Stimulated activated CD4-positive, alpha-beta T cell treated with anti-CD3 and anti-CD28 coated beads, Interleukin-12 subunit alpha, Interleukin-12 subunit beta, amount 100 ng/mL, for 48 hours (primary cell): Measurements from ENCODE around the gene DDX31.
A peak's percentile ranks its signal among the peaks of the same experiment; 100 is the strongest.
"Not testable (repeated sequence)": the region's sequence is repeated elsewhere in the genome, so short reads cannot be mapped to it uniquely, and the experiment has no call there.

Experiments used
- DNase-seq, 3 donors: peaks; one replicate each; pipeline ENCODE4 v3.0.0-alpha.2; 2020; ENCODE audit warnings: low read depth in 2 of 3, low spot score in 1 of 3

Gene DDX31

DNA sequence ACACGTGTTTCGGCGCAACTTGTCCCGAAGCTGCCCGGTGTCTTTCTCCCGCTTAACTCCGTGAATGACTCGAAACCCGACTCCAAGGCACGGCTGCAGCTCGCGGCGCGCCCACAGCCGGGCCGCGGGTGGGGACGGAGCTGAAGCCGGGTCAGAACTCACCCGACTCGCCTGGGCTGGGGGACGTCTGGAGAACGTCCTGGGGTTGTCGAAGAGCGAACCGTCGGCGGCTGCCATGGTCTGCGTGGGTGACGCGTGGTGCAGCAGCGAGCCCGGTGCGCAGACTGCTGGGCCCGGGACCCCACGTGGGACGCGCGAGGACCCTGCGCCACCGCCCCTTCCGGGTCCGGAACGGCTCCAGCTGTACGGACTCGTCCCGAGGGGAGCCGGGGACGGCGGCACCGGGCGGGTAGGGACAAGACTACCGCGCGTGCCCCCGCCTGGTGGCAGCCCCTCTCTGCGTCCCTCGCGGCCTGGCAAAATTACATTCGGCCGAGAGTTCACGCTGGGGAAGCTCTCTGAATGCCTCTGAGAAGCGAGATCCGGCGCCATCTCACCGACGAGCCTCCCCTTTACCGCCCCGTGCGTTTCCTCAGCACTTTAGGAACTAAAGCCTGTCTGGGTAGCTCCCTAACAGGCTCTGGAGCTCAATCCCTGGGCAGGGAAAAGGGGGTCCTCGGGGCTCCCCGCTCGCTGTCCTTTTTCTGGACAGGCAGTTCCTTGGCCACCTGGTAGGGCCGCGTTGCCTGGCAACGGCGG, at the start of gene DDX31:
DDX31 (minus strand) TSS at position 286 of the 759 bp plus-strand sequence; CDS start at position 237, 49 bp downstream.
- peak; percentile 79 to 81 (median 81) for DNase-seq

DNA sequence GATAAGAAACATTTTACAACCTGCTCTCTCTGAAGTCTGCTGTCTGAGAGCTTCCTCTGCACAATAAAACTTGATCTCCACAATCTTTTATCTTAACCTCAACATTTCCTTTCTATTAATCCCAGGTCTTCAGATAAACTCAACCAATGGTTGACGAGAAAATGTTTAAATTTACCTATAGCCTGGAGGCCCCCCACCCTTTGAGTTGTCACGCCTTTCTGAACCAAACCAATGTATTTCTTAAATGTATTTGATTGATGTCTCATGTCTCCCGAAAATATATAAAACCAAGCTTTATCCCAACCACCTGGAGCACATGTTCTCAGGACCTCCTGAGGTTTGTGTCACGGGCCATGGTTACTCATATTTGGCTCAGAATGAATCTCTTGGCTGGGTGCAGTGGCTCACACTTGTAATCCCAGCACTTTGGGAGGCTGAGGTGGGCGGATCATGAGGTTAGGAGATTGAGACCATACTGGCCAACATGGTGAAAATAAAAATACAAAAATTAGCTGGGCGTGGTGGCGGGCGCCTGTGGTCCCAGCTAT, 48.7 kb upstream of the DDX31 start:
- DNase-seq, result not testable (repeated sequence)

DNA sequence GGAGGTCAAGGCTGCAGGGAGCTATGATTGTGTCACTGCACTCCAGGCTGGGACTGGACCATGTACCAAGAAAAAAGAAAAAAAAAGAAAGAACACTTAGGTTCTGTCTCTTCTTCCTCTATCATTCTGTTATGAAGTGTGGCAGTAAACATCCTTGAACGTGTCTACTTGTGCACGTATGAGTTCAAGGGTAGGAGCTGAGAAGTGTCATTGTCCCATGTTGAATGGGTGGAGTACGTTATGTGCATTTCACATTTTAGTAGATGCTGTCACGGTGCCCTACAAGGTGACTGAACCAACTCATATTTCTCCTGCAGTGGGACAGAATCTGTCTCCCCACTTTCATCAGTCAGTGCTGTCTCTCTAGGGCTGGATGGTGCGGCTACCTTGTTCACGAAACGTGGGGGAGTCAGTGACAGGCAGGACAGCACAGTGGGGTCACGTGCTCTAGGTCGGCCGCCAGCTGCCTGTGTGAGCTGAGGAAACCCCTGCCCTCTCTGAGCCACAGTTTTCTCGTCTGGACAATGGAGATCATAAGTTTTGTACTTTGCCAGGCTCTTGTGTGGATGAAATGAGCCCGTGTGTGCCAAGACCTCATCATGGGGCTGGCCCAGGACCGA, 47.7 kb upstream of the DDX31 start:
- DNase-seq, result no peak

DNA sequence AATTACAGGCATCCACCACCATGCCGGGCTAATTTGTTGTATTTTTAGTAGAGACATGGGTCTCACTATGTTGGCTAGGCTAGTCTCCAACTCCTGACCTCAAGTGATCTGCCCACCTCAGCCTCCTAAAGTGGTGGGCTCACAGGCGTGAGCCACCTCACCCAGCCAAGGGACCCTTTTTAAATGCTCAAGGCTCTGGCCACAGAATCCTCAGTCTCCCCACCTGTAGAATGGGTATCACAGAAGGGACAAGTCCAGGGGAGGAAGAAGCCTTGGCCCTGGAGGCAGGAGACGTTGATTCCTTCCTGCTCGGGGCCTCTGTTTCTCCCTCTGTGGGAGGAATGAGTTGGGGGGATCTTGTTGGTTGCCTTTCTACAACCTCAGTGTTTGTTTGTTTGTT, 46.2 kb upstream of the DDX31 start:
- no peak for DNase-seq

DNA sequence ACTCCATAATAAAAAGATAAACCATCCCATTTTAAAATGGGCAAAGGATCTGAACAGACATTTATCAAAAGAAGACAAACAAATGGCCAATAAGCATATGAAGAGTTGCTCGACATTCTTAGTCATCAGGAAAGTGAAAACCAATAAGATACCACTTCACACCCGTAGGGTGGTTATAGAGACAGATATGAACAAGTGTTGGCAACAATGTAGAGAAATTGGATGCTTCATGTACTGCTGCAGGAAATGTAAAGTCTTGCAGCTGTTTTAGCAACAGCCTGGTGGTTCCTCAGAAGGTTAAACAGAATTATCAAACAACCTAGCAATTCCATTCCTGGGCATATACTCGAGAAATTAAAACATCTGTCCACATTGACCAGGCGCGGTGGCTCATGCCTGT, 43.0 kb upstream of the DDX31 start:
- DNase-seq, result no peak

DNA sequence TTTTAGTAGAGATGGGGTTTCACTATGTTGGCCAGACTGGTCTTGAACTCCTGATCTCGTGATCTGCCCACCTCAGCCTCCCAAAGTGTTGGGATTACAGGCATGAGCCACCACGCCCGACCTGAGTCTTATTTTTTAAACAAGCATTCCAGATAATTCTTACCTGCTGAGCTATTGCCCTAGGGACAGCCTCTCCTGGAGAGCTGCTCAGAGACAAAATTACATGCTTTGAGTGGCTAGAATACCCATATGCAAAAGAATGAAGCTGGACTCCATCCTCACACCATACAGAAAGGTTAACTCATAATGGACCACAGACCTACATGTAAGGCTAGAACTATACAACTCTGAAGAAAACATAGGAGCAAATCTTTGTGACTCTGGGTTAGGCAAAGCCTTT, 42.1 kb upstream of the DDX31 start:
- no peak for DNase-seq

DNA sequence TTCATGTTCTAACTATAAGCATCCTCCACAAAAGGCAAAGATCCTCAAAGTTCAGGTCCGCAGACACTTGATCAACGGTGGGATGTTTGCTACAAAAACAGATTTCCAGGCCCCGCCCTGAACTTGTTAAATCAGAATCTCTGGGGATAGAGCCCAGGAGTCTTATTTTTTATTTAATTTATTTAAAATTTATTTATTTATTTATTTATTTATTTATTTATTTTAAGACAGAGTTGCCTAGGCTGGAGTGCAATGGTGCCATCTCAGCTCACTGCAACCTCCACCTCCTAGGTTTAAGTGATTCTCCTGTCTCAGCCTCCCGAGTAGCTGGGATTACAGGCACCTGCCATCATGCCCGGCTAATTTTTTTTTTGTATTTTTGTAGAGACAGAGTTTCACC, 41.4 kb upstream of the DDX31 start:
- DNase-seq, result not testable (repeated sequence)

DNA sequence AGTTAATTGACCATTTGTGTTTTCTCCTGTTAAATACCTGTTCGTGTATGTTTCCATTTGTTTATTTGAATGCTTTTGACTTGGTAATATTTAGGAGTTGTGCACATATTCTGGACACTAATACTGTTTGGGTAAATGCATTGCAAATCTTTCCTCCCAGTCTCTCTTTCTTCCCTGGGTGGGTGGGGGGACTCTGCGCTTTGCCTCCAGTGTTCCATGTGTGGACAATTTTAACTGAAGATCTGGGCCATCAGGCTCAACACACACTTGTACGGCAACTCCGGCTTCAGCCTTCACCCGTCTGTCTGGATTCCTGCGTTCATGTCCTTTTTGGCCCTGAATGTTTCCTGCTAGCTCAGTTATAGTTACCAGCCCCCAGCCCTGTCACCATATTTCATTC, 40.5 kb upstream of the DDX31 start:
- no peak for DNase-seq

DNA sequence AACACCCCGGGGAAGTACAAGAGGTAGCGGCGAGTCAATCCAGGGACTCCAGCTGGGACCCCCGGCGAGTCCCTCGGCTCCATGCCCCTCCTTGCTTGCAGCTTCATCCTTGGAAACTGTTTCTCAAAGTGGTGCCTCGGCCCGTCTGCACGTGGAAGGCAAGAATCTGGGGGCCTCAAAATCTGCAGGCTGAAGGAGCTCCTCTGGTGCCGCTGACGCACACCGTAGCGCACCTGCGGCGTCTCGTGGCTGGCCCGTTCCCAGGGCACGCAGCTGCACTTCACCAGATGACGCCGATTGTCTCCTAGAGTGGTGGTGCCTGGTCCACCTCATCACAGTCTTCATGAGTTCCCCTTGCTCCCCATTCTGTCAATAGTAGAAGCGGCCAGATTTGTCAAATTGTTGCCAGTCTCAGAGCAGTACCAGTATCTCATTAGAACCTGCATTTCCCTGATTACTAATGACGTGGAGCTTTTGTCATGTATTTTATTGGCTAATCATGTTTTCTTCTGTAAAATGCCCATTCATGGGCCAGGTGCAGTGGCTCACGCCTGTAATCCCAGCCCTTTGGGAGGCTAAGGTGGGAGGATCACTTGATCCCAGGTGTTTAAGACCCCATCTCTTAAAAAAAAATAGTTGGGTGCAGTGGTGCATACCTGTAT, 39.1 kb upstream of the DDX31 start:
- no peak for DNase-seq

DNA sequence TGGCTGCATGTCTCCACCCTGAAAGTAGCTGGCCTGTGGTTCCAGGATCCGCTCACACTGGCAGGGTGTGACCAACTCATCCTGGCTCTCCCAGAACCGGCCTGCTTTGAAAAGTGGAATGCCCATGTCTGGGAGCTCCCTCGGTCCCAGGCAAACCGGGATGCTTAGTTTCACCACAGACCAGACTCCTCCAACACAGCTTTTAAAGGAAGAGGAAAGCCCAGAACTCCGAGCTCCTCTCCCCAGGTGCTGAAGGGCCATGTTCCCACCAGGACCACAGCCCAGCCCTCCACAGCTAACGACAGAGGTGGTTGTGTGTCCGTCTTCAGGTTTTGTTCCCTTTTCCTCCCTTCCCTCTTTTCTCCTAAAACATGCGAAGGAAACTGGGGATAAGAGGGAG, 38.5 kb upstream of the DDX31 start:
- no peak for DNase-seq

DNA sequence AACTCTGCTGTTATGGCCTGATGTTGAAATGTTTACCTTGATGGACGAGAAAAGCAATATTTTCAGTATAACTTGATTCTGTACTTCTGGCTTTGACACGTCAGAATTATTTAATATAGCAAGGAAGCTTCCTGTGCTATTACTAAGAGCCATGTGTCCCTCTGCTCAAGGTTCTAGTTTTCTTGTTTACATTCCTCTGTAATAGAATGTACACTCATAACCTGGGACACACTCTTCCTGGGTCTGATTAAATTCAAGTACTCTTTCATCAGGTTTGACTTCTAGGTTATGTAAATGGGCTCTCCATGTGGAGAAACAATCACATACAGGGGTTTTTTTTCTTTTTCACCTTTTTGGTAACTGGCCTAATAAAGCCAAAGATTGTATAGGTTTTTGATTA, 33.6 kb upstream of the DDX31 start:
- DNase-seq, result no peak

DNA sequence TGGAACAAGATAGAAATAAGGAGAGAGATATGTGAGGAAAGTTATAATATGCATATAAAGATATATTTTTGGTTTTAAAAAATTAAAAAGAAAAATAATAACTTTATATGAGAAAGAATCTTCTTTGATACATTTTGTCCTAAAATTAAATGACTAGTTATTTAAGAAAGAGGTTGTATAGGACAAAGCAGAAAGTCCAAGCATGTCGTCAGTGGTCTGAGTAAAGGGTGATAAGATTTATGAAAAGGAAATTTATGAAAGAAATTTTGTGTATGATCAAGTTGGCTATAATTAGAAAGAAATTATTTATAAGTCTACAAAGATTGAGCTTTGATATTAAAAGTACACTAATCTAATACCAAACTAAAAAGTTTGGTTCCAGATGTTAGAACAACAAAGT, 32.5 kb upstream of the DDX31 start:
- no peak for DNase-seq

DNA sequence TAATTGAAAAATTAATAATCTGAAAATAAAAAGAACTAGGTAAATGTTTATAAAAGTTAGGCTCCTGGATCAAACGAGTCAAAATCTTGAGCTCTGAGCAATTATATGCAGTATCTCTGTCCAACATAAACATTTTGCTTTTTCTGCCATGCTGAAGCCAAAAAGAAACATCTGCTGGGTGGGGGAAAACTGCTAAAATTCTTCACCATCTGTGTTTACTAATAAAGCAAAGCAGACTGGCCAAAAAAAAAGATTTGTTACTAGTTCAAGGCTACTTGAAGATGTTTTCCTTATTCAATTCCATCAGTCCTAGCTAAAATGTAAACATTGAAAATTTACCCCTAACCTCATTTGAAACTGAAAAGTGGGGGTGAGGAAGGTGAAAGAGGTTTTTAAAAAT, 30.2 kb upstream of the DDX31 start:
- DNase-seq, result no peak

DNA sequence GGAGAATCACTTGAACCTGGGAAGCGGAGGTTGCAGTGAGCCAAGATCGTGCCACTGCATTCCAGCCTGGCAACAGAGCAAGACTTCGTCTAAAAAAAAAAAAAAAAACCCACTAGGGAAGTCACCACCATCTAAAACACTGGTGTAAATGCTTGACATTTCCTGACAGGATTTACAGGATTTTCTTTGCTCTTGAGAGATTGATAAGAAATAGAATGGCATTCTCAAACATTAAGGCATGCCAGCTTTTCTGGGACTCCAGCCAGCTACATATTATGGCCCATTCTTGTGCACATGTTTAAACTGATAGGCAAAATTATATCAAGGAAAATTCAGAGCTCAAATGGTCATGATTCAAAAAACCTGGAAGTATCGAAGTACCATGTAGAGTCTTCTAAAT, 29.2 kb upstream of the DDX31 start:
- DNase-seq, result no peak

DNA sequence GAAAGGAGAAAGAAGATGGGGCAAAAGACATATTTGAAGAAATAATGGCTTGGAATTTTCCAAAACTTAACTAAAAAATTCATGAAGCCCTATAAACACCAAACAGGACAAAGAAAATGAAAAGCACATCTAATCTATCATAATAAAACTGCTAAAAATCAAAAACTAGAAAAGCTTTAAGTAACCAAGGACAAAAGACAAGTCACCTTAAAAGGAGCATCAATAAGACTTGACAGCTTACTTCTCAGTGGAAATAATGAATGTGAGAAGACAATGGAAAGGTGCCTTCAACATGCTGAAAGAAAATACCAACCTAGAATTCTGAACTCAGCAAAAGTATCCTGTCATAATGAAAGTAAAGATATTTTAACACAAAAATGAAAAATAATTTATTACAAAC, 27.4 kb upstream of the DDX31 start:
- DNase-seq, result no peak

DNA sequence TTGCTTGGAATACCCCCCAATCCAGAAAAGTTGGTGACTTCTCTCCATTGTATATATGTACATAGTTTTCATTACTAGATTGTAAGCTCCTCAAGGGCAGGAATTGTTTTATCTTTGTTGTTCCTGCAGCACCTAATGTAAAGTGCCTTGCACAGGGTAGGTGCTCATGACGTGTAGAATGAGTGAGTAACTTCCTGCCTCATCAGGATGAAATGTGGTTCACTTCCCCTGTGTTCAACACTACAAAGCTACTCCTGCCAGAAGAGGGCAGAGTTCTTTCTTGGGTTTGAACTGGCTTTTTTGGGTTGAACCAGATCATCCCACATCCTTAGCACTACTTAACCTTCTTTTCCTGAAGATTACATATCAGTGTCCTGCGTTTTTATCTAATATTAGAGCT, 24.4 kb upstream of the DDX31 start:
- no peak for DNase-seq

DNA sequence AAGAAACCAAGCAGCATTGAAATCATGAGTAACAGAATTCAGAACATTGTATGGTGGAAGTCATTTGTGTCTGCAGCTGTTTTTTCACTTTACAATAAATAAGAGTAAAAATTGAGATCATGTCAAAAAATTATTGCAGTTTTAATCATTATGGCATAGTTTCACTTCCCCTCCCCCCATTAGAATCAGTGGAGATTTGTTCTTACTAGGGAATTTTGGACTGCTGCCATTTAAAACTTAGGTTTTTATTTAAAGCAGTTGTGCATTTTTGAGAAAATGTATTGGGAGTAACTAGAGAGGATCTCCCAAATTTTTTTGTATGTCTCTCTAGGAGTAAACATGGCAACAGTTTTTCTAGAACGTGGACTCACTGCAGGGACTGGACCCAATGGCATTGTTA, 20.9 kb upstream of the DDX31 start:
- DNase-seq, result no peak

DNA sequence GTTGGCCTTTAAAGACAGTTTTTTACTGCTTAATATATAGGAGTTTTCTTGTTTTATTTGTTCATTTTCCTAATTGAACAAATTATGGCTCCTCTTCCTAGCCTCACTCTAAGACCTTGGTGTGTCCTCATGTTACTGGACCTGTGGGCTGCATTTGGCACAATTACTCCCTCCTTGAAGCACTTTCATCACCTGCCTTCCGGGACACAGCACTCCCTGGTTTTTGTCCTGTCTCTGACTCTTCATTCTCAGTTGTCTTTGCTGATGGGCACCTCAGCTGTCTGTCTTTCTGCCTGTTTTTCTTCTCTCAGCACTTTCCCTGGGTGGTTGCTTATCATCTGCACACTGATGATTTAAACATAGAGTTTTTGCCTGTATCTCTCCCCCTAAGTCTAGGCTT, 14.1 kb upstream of the DDX31 start:
- no peak for DNase-seq

DNA sequence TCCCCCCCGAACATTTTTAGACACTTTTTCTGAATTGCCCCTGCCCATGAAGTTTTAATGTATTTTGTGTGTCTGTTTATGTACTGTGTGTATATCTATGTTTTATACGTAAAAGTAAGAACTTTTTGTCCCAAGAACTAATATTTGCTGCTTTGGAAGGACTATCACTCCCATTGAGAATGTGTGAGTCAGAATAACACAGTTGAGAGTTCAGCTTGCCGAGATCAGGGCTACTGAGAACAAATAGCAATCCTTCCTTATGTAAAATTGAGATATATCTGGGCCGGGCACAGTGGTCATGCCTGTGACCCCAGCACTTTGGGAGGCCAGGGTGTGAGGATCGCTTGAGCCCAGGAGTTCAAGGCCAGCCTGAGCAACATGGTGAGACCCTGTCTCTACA, 11.8 kb upstream of the DDX31 start:
- no peak for DNase-seq

DNA sequence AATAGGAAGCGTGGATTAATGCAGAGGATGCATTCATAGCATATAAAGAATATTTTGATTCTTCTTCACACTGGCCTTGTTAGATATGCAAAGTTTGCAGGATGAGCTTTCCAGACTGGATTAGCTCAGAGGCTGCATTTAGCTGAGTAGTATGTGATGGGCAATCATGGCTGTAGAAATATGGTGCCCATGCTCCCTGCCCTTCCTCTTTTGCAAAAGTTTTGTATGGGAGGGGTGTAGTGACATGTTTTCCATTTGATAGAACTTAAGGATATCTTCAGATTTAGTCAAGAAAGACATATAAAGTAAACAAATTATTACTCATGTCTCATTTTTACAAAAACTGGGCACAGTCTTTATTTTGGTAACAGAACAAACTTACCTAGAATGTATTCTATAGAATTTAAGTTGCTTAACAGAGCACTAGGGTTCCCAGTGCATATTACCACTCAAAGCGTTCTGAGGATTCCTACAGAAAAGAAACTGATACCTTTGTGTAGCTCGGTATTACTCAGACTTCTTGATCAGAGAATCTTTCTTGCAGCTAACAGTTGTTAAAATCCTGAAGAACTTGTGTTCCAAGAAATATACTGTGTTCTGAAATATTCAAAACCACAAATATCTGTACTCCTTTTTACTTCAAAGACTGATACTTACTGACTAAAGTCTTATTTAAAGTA, 10.3 kb upstream of the DDX31 start:
- no peak for DNase-seq

DNA sequence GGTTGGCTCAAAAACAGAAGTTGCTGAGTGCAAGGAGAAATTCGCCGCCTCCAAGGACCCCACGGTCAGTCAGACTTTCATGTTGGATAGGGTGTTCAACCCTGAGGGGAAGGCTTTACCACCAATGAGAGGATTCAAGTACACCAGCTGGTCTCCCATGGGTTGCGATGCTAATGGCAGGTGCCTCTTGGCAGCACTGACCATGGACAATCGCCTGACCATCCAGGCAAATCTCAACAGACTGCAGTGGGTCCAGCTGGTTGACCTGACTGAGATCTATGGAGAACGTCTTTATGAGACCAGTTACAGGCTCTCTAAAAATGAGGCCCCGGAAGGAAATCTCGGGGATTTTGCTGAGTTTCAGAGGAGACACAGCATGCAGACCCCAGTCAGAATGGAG, 8.2 kb upstream of the DDX31 start:
- no peak for DNase-seq

DNA sequence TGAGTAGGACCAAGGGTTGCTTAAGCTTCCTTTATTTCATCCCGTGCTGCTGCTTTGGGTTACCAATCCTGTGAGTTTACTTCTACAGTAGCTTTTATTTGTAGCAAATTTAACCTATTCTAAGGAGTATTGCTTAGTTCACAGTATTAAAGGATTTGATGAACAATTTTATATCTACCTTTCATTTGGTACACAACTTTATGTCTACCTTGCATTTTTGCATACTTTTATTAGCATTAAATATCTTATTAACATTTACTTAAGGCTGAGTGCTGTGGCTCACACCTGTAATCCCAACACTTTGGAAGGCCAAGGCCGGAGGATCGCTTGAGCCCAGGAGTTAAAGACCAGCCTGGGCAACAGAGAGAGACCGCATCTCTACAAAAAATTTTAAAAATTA, 4.7 kb upstream of the DDX31 start:
- no peak for DNase-seq
